HG03045 (cell line): ENCODE data around the gene GRM2.

Experiments
- ATAC-seq: cut with Tn5 transposase; IDR thresholded peaks from one replicate; pipeline ENCODE4 v1.9.1; 2021; ENCODE audit warnings: mild to moderate bottlenecking, moderate library complexity; ENCODE audit not compliant: unreplicated experiment

Gene GRM2

DNA sequence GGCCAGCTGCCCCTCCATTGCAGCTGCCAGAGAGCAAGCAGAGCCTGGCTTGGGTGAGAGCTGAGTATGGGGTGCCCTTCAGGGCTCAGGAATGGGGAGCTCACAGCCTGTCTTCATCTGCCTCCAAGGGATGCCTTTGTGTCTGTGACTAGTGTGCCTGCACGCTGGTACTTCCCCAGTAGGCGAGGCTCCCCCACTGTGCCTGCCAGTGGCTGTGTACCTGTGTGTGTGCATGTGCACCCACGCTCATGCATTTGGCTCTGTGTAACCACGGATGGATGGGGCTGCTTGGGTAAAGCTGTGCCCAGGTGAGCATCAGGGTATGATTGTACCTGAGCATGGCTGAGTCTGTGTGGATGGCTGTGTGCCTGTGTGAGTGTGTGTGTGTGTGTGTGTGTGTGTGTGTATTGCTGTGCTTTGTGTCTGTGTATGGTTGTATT, 2.3 kb upstream of the GRM2 start:
- ATAC-seq: no peak

DNA sequence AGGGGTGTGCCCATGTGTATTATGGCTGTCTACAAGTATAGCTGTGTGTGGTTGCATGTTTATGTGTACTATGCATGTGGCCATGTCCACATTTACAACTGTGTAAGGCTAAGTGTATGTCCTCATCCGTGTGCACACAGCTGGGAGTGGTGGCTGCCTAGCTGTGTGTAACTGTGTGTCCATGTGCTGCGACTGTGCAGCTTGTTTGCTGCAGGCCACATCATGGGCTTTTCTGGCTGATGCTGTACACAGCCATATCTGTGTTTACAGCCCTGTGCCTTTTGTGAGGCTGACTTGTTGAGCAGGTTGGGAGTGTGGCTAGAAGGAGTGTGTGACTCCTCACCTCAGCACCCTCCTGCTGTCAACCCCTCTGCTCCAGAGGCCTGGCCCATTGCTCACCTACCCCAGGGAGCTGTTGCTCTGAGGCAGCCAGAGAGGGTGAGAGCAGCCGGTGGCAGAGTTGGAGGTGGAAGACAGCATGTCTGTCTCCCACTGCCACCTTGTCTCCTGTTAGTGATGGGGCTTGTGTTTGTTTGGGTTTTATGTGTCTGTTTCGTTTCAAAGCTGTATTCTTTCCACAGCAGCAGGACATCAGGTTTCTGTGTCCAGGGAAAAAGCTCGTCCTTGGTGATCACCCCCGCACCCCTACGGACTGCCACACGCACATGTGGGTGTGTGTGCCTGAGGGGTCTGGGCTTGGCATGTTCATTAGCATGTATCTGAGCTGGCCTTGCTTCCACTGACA, 1.4 kb upstream of the GRM2 start:
- no peak for ATAC-seq

DNA sequence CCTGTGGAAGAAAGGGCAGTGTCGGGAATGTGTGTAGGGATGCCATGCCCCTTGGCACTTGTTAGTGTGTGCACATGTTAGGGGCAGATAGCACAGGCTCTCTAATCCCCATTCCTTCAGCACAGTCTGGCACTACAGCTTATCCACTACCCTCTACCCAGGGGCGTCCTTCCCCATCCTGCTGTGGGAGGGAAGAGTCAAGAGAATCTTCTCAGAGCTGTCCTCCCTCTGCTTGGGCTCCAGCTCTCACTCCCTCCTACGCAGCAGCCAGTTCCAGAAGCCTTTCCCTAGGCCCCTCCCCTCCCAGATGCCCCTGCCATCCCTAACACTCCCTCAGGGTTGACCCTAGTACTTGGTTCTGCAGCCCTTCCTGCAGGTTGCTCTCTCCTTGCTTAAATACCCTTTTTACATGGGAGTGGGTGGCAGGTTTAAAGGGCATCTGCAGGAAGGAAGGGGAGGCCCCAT, 815 bp upstream of the GRM2 start:
- ATAC-seq: no peak

DNA sequence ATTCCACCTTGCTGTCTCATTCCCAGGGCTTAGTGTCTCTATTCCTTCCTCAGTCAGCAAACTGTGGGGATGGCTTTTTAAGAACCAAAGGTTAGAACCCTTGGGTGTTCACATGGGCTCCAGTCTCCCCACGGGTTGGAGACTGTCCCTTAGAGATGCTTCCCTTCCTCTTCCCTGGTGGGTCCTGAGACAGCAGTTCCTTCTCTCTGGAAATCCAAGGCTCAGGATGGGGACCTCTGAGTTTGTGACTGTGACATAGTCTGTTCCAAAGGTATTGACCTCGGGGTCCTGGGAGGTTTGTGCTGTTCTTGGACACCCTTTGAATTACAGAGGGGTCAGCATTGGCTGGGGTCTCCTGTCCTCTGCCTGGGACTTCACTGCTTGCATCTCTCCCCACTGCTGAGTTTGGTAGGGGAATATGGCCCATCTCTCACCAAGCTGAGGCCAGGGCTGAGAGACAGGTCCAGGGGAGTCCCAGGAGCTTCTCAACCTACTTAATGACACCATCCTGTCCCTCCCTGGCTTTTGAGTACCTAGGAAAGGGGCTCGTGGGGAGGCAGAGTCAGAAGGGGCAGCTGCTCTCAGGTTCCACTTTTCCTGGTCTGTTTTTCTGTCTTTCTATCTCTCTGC, 1.5 kb downstream of the GRM2 start:
- ATAC-seq: no peak

DNA sequence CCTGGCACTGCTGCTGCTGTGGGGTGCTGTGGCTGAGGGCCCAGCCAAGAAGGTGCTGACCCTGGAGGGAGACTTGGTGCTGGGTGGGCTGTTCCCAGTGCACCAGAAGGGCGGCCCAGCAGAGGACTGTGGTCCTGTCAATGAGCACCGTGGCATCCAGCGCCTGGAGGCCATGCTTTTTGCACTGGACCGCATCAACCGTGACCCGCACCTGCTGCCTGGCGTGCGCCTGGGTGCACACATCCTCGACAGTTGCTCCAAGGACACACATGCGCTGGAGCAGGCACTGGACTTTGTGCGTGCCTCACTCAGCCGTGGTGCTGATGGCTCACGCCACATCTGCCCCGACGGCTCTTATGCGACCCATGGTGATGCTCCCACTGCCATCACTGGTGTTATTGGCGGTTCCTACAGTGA, 2.1 kb downstream of the GRM2 start:
- ATAC-seq: no peak

DNA sequence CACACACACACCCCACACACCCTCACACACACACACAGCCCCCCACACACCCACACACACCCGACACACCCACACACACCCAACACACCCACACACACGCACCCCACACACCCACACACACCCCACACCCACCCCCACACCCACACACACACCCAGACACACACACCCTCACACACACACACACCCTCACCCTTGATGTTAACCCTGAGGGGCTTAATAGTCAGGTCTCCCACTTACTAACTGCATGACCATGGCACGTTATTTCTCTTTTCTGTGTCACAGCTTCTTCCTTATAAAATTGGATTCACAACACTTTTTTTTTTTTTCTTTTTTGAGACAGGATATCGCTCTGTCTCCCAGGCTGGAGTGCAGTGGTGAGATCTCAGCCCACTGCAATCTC, 2.8 kb downstream of the GRM2 start:
- ATAC-seq: no peak

DNA sequence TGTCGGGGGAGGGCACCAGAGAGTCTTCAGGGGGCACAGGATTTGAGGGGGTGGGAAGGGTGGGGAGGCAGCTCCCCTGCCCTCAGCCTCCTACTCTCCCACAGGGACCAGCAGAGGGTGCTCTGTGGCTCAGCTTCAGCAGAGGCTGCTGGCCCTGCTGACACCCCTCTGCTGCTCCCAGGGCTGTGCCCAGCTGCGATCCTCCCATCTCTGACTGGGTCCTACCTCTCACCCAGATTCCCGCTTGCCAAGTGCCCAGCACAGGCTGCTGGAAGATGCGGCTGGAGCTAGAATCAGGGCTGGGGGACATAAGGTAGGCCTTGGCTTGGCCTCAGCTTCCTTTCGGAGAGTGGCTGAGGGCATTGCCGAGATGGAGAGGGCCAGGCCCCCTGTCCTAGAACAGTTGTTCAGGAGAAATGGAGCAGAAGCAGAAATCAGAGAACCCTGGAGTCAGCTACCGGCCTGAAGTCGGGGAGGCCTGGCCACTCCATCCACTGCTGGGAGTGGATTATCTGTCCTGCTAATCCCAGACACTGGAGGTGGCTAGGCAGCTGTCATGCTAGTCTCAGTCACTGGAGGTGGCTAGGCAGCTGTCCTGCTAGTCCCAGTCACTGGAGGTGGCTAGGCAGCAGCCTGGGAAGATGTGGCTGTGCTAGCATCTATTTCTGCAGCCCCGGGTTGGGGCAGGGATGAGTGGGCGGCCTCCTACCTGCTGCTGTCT, 3.9 kb downstream of the GRM2 start:
- no peak for ATAC-seq

DNA sequence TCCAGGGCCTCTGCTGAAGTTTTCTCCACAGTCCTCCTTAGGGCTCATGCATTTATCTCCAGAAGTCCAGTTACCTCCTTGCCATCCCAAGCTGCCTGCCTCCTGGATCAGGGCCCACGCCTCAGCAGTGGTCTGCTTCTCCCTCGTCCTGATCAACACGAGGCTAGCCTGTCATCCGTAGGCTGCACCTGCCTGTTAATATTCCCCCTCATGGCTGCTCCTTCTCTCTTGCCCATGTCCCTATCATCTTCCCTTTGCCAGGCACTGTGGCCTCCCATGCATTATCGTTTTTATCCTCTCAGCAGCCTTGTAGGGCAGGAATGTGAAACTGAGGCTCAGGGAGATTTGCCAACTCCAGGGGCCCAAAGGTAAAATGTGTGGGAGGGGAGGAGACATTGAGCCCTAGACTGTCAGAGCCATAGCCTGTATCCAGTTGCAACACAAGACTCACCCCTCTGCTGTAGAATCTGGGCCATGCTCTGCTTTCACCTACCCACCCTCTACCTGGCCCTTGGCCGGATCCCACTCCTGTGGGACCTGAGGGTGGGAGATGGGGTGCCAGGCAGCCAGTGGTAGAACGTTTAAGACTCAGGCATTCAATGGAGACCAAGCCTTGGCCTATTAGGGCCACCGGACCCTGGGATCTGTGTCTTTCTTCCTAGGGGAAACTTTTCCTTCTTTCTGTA, 4.6 kb downstream of the GRM2 start:
- no peak for ATAC-seq

DNA sequence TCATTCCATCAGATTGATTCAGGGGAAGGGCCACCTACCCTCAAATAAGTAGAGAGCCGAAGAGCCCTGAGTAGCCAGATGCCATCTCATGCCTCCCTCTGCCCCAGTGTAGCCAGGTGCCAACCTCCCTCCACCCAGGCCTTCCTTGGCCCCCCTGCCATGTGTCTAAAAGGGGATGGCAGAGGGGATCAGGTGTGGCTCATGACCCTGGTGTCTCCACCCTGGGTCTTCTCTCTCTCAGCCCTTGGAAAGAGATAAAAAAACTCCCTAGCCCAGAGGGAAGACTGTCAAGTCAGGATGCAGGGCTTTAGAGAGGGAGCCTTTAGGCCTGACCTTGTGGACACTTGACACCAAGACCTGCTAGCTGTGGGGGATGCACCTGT, 5.2 kb downstream of the GRM2 start:
- ATAC-seq: no peak

DNA sequence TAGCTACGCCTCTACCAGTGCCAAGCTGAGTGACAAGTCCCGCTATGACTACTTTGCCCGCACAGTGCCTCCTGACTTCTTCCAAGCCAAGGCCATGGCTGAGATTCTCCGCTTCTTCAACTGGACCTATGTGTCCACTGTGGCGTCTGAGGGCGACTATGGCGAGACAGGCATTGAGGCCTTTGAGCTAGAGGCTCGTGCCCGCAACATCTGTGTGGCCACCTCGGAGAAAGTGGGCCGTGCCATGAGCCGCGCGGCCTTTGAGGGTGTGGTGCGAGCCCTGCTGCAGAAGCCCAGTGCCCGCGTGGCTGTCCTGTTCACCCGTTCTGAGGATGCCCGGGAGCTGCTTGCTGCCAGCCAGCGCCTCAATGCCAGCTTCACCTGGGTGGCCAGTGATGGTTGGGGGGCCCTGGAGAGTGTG, 5.7 kb downstream of the GRM2 start:
- no peak for ATAC-seq

DNA sequence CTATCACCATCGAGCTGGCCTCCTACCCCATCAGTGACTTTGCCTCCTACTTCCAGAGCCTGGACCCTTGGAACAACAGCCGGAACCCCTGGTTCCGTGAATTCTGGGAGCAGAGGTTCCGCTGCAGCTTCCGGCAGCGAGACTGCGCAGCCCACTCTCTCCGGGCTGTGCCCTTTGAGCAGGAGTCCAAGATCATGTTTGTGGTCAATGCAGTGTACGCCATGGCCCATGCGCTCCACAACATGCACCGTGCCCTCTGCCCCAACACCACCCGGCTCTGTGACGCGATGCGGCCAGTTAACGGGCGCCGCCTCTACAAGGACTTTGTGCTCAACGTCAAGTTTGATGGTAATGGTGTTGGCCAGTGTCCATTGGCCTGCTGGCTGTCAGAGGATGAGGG, 6.1 kb downstream of the GRM2 start:
- no peak for ATAC-seq

DNA sequence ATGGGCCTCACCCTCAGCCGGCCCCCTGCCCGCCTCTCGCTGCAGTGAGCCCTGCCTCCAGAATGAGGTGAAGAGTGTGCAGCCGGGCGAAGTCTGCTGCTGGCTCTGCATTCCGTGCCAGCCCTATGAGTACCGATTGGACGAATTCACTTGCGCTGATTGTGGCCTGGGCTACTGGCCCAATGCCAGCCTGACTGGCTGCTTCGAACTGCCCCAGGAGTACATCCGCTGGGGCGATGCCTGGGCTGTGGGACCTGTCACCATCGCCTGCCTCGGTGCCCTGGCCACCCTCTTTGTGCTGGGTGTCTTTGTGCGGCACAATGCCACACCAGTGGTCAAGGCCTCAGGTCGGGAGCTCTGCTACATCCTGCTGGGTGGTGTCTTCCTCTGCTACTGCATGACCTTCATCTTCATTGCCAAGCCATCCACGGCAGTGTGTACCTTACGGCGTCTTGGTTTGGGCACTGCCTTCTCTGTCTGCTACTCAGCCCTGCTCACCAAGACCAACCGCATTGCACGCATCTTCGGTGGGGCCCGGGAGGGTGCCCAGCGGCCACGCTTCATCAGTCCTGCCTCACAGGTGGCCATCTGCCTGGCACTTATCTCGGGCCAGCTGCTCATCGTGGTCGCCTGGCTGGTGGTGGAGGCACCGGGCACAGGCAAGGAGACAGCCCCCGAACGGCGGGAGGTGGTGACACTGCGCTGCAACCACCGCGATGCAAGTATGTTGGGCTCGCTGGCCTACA, 8.5 kb downstream of the GRM2 start:
- no peak for ATAC-seq

DNA sequence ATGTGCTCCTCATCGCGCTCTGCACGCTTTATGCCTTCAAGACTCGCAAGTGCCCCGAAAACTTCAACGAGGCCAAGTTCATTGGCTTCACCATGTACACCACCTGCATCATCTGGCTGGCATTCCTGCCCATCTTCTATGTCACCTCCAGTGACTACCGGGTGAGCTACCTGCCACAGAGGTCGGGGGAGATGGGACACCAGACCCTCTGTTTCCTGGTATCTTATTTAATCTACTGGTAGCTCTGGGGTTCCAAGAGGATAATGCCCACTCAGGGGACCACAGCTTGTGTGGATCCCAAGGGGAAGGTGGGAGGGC, 9.1 kb downstream of the GRM2 start:
- no peak for ATAC-seq

DNA sequence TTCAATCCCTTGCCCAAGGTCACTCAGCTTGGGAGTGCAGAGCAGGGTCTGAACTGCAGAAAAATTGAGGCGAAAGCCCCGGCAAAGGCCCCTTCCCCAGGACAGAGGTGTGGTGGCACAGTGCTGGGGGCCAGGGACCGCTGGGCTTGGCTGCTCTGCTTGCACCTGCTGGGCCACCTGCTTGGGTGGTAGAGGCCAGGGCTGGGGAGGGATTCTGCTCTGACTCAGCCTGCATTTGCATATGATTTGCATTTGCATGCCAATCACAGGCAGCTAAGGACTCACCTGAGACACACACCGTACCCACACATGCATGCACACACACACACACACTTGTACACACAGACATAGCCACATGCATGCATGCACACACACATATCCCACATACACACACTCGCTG, 9.9 kb downstream of the GRM2 start:
- no peak for ATAC-seq

DNA sequence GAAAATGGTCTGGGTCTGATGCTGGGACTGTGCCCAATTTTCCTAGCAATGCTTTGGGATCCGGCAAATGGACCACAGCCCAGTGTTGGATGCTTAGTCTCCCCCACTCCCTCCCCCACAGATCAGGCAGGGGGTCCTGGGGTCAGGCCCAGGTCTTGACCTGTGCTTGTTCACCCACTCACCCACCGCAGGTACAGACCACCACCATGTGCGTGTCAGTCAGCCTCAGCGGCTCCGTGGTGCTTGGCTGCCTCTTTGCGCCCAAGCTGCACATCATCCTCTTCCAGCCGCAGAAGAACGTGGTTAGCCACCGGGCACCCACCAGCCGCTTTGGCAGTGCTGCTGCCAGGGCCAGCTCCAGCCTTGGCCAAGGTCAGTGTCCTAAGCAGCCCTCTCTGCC, 10.6 kb downstream of the GRM2 start:
- no peak for ATAC-seq

DNA sequence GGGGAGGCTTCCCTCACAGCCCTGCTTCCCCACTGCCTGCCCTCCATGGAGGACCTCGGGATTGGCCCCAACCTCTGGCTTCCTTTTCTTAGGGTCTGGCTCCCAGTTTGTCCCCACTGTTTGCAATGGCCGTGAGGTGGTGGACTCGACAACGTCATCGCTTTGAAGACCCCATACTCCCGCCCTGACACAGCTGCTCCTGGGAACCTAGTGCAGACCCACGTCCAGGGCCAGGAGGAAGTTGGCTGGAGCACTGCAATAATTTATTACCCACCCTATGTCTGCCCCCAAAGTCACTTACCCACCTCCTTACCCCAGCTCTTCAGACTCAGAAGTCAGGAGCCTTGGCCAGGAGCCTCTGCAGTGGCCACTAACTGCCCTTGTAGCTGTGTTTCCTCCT, 11.1 kb downstream of the GRM2 start:
- ATAC-seq: no peak

DNA sequence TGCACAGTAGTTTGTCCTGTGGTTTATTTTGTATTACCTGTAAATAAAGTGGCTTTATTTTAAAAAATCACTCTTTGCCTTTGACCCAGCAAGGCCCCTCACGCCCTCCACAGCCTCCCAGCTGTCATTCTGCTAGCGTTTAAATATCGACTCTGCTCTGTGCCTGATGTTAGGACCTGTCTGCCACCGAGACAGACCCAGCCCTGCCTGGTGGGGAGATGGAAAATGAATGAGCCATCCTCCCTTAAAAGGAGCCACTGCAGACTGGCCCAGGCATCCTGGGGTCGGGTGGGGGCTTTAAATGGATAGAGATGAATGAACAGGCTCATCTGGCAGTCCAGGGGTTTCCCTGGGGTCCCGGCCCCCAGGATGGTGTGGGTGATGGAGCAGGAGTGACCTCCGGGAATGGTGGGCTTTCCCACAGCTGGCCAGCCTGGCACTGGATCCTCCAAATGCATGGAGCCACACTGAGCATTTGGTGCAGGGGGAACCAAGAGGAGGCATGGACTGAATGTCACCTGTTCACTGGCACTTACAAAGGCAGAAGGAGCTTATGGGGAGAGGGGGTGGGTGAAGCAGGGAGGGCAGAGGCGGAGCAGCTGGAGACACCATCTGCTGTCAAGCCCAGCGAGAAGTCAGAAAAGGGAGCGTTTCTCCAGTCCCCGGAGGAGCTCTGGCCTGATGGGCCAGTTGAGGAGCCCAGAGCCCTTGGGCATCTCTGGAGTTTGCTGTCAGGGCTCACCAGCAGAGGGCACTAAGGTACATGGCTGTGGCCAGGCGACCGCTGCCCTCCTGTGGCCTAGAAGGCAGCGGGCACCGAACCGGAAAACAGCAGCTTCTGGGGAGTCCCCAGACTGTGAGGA, 11.9 kb downstream of the GRM2 start:
- ATAC-seq: no peak

DNA sequence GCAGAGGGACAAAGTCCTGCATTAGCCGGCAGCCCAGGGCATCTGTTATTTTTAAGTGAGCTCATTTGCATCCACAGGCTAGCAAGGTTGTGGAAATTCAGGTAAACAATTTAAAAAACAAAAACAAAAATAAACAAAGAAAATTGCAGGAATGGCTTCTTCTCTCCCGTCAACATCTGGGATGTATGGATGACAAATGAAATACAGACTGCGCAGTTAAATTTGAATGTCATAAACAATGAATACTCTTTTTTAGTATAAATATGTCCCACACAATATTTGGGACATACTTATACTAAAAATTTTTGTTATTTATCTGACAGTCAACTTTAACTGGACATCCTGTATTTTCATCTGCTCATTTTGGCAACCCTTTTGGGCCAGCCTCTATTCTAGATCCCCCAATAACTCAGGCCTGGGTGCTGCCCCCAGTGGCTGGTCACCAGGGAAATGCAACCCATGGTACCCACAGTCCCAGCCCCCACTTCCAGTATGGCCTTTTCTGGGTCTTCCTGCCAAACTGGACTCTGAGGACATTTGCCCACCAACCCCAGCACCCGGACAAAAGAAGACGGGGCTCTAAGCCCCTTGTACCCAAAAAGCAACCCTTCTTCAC, 12.7 kb downstream of the GRM2 start:
- no peak for ATAC-seq

DNA sequence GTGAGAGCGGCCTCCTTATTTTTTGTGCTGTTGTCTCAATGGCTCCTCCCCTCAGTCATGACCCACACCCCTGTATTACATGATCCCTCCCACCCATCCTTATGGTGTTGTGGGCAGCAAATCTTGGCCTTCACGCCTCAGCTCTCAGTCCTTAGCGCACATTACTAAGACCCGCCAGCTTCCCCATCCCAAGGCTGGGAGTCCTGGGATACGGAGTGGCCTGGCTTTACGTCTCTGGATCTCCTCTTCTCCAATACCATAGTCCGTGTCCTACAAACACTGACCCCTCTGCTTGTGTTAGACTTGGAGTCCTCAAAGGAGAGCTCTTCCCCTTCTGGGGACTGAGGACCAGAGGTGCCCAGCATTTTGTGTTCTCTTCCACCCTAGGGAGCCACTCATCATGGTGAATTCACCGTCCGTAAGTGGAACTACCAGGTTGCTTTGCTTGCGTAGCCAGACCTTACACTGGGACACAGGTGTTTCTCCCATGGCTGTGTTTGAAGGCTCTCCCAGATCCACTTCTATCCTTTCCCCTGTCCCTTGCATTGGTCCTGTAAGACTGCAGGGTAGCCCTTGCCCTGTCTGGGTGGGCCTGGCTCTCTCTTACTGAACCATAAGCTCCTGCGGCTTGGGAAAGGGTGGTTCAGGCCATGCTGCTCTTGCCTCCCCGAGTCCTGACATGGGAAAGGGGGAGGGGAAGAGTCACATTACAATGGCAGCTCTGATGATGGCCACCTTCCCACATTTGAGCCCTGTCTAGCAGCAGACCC, 13.6 kb downstream of the GRM2 start:
- ATAC-seq: no peak
